ENCODE results near the gene C19orf85.

- TF ChIP-seq POLR2A (IDR thresholded peaks at IDR 0.05) = no peak
- TF ChIP-seq, protein P1, sequence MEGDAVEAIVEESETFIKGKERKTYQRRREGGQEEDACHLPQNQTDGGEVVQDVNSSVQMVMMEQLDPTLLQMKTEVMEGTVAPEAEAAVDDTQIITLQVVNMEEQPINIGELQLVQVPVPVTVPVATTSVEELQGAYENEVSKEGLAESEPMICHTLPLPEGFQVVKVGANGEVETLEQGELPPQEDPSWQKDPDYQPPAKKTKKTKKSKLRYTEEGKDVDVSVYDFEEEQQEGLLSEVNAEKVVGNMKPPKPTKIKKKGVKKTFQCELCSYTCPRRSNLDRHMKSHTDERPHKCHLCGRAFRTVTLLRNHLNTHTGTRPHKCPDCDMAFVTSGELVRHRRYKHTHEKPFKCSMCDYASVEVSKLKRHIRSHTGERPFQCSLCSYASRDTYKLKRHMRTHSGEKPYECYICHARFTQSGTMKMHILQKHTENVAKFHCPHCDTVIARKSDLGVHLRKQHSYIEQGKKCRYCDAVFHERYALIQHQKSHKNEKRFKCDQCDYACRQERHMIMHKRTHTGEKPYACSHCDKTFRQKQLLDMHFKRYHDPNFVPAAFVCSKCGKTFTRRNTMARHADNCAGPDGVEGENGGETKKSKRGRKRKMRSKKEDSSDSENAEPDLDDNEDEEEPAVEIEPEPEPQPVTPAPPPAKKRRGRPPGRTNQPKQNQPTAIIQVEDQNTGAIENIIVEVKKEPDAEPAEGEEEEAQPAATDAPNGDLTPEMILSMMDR (IDR thresholded peaks at IDR 0.05) = peak; percentile 98 to 99 (median 99)
Observed at GRCh38 chr19:55503502-55504251, 39.1 kb upstream of the C19orf85 start.

All from tibial nerve (tissue), 3 donors.